ENCODE results near the gene PAXIP1. TPM values are rescaled to one million over a fixed set of nuclear protein-coding genes. Genes with fewer than 3 reads are reported as not detected.
"Not testable (repeated sequence)": the region's sequence is repeated elsewhere in the genome, so short reads cannot be mapped to it uniquely, and the experiment has no call there.

The PAXIP1 gene, protein sequence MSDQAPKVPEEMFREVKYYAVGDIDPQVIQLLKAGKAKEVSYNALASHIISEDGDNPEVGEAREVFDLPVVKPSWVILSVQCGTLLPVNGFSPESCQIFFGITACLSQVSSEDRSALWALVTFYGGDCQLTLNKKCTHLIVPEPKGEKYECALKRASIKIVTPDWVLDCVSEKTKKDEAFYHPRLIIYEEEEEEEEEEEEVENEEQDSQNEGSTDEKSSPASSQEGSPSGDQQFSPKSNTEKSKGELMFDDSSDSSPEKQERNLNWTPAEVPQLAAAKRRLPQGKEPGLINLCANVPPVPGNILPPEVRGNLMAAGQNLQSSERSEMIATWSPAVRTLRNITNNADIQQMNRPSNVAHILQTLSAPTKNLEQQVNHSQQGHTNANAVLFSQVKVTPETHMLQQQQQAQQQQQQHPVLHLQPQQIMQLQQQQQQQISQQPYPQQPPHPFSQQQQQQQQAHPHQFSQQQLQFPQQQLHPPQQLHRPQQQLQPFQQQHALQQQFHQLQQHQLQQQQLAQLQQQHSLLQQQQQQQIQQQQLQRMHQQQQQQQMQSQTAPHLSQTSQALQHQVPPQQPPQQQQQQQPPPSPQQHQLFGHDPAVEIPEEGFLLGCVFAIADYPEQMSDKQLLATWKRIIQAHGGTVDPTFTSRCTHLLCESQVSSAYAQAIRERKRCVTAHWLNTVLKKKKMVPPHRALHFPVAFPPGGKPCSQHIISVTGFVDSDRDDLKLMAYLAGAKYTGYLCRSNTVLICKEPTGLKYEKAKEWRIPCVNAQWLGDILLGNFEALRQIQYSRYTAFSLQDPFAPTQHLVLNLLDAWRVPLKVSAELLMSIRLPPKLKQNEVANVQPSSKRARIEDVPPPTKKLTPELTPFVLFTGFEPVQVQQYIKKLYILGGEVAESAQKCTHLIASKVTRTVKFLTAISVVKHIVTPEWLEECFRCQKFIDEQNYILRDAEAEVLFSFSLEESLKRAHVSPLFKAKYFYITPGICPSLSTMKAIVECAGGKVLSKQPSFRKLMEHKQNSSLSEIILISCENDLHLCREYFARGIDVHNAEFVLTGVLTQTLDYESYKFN
- 1 to 10 TPM; 4.8 to 5.2 TPM for polyA plus RNA-seq

DNA sequence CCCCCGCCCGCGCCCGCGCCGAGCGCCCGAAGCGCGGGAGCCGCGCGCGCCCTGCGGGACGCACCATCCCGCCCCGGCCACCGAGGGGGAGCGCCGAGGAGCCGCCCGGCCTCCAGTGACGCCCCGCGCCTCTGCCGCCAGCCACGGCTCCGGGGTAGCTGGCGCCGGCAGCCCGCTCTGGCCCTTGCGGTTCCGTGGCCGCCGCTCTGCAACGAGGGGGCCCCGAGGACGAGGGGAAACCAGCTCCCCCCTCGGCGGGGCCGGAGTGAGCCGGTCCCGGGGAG, at the start of gene PAXIP1:
TSS of gene PAXIP1 (minus strand) at position 33 of the 284 bp plus-strand sequence. CDS start 195 bp downstream, outside the sequence.
- 1% methylated on average over 16 to 44 of the region's 44 CpGs for WGBS, 2 donors
- Histone ChIP-seq H3K4me3 (ENCODE audit: low read depth in 1 of 2, low read length in 2 of 2) (peak within 1 kb of the TSS; percentile 97 to 99), H3K36me3 (ENCODE audit: control insufficient read depth in 2 of 2, insufficient read depth in 2 of 2, low read length in 1 of 2) (peaks cover 0 to 1% of the 10 kb centered on the region in 2 donors), H3K27me3 (ENCODE audit: control insufficient read depth in 1 of 2, insufficient read depth in 2 of 2, low read length in 2 of 2) (no peaks in the 10 kb centered on the region), H3K27ac (ENCODE audit: low read depth in 2 of 2, low read length in 1 of 2) (peak within 1 kb of the TSS; percentile 86 to 88), H3K9me3 (ENCODE audit: control insufficient read depth in 2 of 2, insufficient read depth in 1 of 2, low read depth in 1 of 2, low read length in 1 of 2) (no peaks in the 10 kb centered on the region), H3K4me1 (ENCODE audit: control insufficient read depth in 2 of 2, insufficient read depth in 2 of 2, low read length in 1 of 2) (peaks cover 0 to 2% of the 10 kb centered on the region in 2 donors)

DNA sequence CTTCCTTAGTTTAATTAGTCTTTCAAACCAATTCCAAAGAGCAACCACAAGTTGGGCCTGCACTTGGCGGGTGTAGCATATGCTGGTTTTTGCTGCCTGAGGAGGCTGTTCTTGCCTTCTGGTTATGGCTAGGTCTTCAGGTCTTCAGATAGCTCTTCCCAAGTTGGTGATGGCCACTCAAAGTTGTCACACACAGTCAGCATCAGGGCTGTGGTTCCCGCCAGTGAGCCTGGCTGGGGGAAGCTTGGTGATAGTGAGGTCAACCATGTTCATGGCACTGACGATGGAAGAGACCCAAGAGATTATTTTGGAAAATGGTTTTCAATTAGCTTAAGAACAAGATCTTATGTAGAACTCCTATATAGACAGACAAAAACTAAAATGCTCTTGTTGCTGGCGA, 48.4 kb upstream of the PAXIP1 start:
- no peaks in the 10 kb centered on the region for H3K9me3 ChIP-seq (ENCODE audit: control insufficient read depth in 2 of 2, insufficient read depth in 1 of 2, low read depth in 1 of 2, low read length in 1 of 2)
- WGBS, 2 donors = 88 to 89% methylated on average over 4 of the region's 4 CpGs
- H3K36me3 ChIP-seq (ENCODE audit: control insufficient read depth in 2 of 2, insufficient read depth in 2 of 2, low read length in 1 of 2) = no peaks in the 10 kb centered on the region
- no peak overlapping the region for H3K4me3 ChIP-seq (ENCODE audit: low read depth in 1 of 2, low read length in 2 of 2)
- no peaks in the 10 kb centered on the region for H3K4me1 ChIP-seq (ENCODE audit: control insufficient read depth in 2 of 2, insufficient read depth in 2 of 2, low read length in 1 of 2)
- H3K27me3 ChIP-seq (ENCODE audit: control insufficient read depth in 1 of 2, insufficient read depth in 2 of 2, low read length in 2 of 2) = no peaks in the 10 kb centered on the region
- no peak overlapping the region for H3K27ac ChIP-seq (ENCODE audit: low read depth in 2 of 2, low read length in 1 of 2)

DNA sequence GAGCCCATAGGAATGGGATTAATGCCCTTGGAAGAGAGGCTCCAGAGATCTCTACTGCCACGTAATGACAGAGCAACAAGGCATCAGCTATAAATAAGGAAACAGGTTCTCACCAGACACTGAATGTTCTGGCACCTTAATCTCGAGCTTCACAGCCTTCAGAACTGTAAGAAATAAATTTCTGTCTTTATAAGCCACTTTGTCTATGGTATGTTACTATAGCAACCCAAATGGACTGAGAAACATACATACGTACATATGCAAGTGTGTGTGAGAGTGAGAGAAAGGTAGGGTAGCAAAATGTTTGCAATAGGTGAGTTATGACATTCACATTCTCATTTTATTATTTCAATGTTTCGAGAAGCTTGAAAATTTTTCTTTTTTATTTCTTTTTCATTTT, 45.1 kb upstream of the PAXIP1 start:
- H3K27ac ChIP-seq (ENCODE audit: low read depth in 2 of 2, low read length in 1 of 2) = no peak overlapping the region
- 47 to 54% methylated on average over 4 of the region's 4 CpGs for WGBS, 2 donors
- H3K4me1 ChIP-seq (ENCODE audit: control insufficient read depth in 2 of 2, insufficient read depth in 2 of 2, low read length in 1 of 2) = no peaks in the 10 kb centered on the region
- H3K27me3 ChIP-seq (ENCODE audit: control insufficient read depth in 1 of 2, insufficient read depth in 2 of 2, low read length in 2 of 2) = no peaks in the 10 kb centered on the region
- no peaks in the 10 kb centered on the region for H3K36me3 ChIP-seq (ENCODE audit: control insufficient read depth in 2 of 2, insufficient read depth in 2 of 2, low read length in 1 of 2)
- H3K4me3 ChIP-seq (ENCODE audit: low read depth in 1 of 2, low read length in 2 of 2) = no peak overlapping the region
- H3K9me3 ChIP-seq (ENCODE audit: control insufficient read depth in 2 of 2, insufficient read depth in 1 of 2, low read depth in 1 of 2, low read length in 1 of 2) = no peaks in the 10 kb centered on the region

DNA sequence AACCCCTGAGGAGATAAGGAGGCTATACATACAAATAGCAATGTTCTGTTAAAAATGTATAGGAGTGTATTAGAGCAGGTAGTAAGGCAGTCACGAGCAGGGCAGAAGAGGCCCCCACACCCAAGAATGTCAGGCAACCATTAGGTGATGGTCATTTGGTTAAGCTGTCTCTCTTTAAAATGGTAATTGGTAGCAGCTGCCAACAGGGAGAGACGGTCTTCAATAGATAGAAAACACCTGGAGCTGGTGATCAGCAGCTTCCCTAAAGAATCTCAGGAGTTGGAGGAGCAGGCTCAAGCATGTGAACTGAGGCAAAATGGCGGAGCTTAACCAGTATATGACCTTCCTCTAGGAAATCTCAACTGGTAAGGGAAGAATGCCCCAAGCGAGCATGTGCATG, 40.8 kb upstream of the PAXIP1 start:
- no peaks in the 10 kb centered on the region for H3K4me1 ChIP-seq (ENCODE audit: control insufficient read depth in 2 of 2, insufficient read depth in 2 of 2, low read length in 1 of 2)
- WGBS, 2 donors = 47 to 51% methylated on average over 4 of the region's 4 CpGs
- no peak overlapping the region for H3K27ac ChIP-seq (ENCODE audit: low read depth in 2 of 2, low read length in 1 of 2)

DNA sequence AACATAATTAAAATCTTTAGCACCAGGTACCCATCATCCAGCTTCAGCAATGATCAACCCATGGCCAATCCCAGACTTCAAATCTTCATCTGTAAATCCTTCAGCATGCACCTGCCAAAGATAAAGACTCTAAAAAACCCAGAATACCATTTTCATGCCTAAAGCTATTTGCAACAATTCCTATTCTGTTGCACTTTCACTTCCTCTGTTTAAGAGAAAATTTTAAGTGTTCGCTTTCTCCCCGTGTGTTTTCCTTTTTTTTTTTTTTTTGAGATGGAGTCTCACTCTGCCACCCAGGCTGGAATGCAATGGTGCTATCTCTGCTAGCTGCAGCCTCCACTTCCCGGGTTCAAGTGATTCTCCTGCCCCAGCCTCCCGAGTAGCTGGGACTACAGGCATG, 35.4 kb upstream of the PAXIP1 start:
- Histone ChIP-seq H3K4me1 (ENCODE audit: control insufficient read depth in 2 of 2, insufficient read depth in 2 of 2, low read length in 1 of 2) (no peaks in the 10 kb centered on the region), H3K4me3 (ENCODE audit: low read depth in 1 of 2, low read length in 2 of 2) (no peak overlapping the region), H3K27me3 (ENCODE audit: control insufficient read depth in 1 of 2, insufficient read depth in 2 of 2, low read length in 2 of 2) (peaks cover 0 to 4% of the 10 kb centered on the region in 2 donors), H3K36me3 (ENCODE audit: control insufficient read depth in 2 of 2, insufficient read depth in 2 of 2, low read length in 1 of 2) (no peaks in the 10 kb centered on the region), H3K9me3 (ENCODE audit: control insufficient read depth in 2 of 2, insufficient read depth in 1 of 2, low read depth in 1 of 2, low read length in 1 of 2) (peaks cover 0 to 4% of the 10 kb centered on the region in 2 donors), H3K27ac (ENCODE audit: low read depth in 2 of 2, low read length in 1 of 2) (no peak overlapping the region)
- 78 to 86% methylated on average over 4 of the region's 4 CpGs for WGBS, 2 donors

More for the DNA sequence above, 40.8 kb upstream of the PAXIP1 start:
- H3K9me3 ChIP-seq (ENCODE audit: control insufficient read depth in 2 of 2, insufficient read depth in 1 of 2, low read depth in 1 of 2, low read length in 1 of 2) = peaks cover 0 to 4% of the 10 kb centered on the region in 2 donors
- no peak overlapping the region for H3K4me3 ChIP-seq (ENCODE audit: low read depth in 1 of 2, low read length in 2 of 2)
- H3K36me3 ChIP-seq (ENCODE audit: control insufficient read depth in 2 of 2, insufficient read depth in 2 of 2, low read length in 1 of 2) = no peaks in the 10 kb centered on the region
- peaks cover 0 to 4% of the 10 kb centered on the region in 2 donors for H3K27me3 ChIP-seq (ENCODE audit: control insufficient read depth in 1 of 2, insufficient read depth in 2 of 2, low read length in 2 of 2)

DNA sequence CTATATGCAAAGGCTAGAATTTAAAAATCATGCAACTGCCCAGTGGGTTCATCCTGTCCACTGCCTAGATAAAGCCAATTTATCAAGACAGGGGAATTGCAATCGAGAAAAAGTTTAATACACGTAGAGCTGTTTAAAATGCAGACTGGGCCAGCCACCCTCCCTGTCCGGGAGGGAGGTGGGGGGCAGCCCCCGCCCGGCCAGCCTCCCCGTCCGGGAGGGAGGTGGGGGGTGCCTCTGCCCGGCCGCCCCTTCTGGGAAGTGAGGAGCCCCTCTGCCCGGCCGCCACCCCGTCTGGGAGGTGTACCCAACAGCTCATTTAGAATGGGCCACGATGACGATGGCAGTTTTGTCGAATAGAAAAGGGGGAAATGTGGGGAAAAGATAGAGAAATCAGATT, 31.6 kb upstream of the PAXIP1 start:
- not testable (repeated sequence) for H3K4me1 ChIP-seq (ENCODE audit: control insufficient read depth in 2 of 2, insufficient read depth in 2 of 2, low read length in 1 of 2); H3K36me3 ChIP-seq (ENCODE audit: control insufficient read depth in 2 of 2, insufficient read depth in 2 of 2, low read length in 1 of 2); H3K4me3 ChIP-seq (ENCODE audit: low read depth in 1 of 2, low read length in 2 of 2); H3K9me3 ChIP-seq (ENCODE audit: control insufficient read depth in 2 of 2, insufficient read depth in 1 of 2, low read depth in 1 of 2, low read length in 1 of 2); H3K27ac ChIP-seq (ENCODE audit: low read depth in 2 of 2, low read length in 1 of 2); H3K27me3 ChIP-seq (ENCODE audit: control insufficient read depth in 1 of 2, insufficient read depth in 2 of 2, low read length in 2 of 2)
- WGBS, 2 donors = 86 to 89% methylated on average over 15 of the region's 15 CpGs

DNA sequence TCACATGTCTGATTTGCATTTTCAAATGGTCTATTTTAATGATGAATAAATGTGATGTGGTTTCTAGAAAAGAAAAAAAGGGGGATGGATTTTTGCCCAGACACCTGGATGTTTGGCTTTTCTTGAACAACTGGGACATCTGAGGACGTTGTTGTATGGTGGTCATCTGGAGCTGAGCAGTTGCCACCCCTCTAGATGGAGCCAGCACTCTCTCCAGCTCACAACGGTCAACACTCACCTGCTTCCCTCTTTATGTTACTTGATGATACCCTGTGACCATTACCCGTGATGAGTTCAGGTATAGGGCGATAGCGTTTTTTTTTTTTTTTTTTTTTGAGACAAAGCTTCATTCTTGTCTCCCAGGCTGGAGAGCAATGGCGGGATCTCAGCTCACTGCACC, 30.1 kb upstream of the PAXIP1 start:
- no peaks in the 10 kb centered on the region for H3K36me3 ChIP-seq (ENCODE audit: control insufficient read depth in 2 of 2, insufficient read depth in 2 of 2, low read length in 1 of 2)
- H3K9me3 ChIP-seq (ENCODE audit: control insufficient read depth in 2 of 2, insufficient read depth in 1 of 2, low read depth in 1 of 2, low read length in 1 of 2) = no peaks in the 10 kb centered on the region

DNA sequence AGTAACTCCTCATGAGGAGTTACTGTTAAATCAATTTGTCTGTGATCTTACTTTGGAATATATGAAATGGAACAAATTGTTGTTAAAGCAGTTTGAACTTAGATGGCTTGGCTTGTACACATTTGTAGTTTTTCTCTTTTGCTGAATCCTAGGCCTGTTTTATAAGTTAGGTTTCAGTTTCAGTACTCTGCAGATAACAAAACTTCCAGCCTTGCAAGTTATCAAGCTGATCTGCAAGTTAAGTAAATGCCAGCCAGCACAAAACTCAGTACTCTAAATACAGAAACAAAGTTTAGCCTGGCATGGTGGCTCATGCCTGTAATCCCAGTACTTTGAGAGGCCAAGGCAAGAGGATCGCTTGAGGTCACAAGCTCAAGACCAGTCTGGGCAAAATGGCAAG, 25.0 kb upstream of the PAXIP1 start:
- Histone ChIP-seq H3K27me3 (ENCODE audit: control insufficient read depth in 1 of 2, insufficient read depth in 2 of 2, low read length in 2 of 2) (no peaks in the 10 kb centered on the region), H3K4me1 (ENCODE audit: control insufficient read depth in 2 of 2, insufficient read depth in 2 of 2, low read length in 1 of 2) (no peaks in the 10 kb centered on the region), H3K36me3 (ENCODE audit: control insufficient read depth in 2 of 2, insufficient read depth in 2 of 2, low read length in 1 of 2) (no peaks in the 10 kb centered on the region), H3K27ac (ENCODE audit: low read depth in 2 of 2, low read length in 1 of 2) (no peak overlapping the region), H3K4me3 (ENCODE audit: low read depth in 1 of 2, low read length in 2 of 2) (no peak overlapping the region), H3K9me3 (ENCODE audit: control insufficient read depth in 2 of 2, insufficient read depth in 1 of 2, low read depth in 1 of 2, low read length in 1 of 2) (no peaks in the 10 kb centered on the region)
- 94% methylated on average over 1 of the region's 1 CpG for WGBS, 2 donors

More for the DNA sequence above, 30.1 kb upstream of the PAXIP1 start:
- Histone ChIP-seq H3K4me1 (ENCODE audit: control insufficient read depth in 2 of 2, insufficient read depth in 2 of 2, low read length in 1 of 2) (no peaks in the 10 kb centered on the region), H3K4me3 (ENCODE audit: low read depth in 1 of 2, low read length in 2 of 2) (no peak overlapping the region), H3K27ac (ENCODE audit: low read depth in 2 of 2, low read length in 1 of 2) (no peak overlapping the region), H3K27me3 (ENCODE audit: control insufficient read depth in 1 of 2, insufficient read depth in 2 of 2, low read length in 2 of 2) (no peaks in the 10 kb centered on the region)
- 66% methylated on average over 6 of the region's 6 CpGs for WGBS, 2 donors

DNA sequence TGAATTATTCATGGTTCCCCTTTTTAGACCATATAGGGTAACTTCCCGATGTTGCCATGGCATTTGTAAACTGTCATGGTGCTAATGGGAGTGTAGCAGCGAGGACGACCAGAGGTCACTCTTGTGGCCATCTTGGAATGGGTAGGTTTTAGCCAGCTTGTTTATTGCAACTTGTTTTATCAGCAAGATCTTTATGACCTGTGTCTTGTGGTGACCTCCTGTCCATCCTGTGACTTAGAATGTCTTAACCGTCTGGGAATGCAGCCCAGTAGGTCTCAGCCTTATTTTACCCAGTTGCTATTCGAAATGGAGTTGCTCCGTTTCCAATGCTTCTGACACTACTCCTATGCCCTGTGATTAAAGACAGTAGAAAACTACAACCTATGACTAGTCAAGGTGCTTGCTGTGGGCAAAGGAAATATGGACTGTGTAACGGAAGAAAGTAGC, 18.8 kb upstream of the PAXIP1 start:
- WGBS, 2 donors = 70 to 72% methylated on average over 7 of the region's 7 CpGs
- Histone ChIP-seq H3K4me3 (ENCODE audit: low read depth in 1 of 2, low read length in 2 of 2) (no peak overlapping the region), H3K27me3 (ENCODE audit: control insufficient read depth in 1 of 2, insufficient read depth in 2 of 2, low read length in 2 of 2) (no peaks in the 10 kb centered on the region), H3K4me1 (ENCODE audit: control insufficient read depth in 2 of 2, insufficient read depth in 2 of 2, low read length in 1 of 2) (no peaks in the 10 kb centered on the region), H3K36me3 (ENCODE audit: control insufficient read depth in 2 of 2, insufficient read depth in 2 of 2, low read length in 1 of 2) (no peaks in the 10 kb centered on the region), H3K27ac (ENCODE audit: low read depth in 2 of 2, low read length in 1 of 2) (no peak overlapping the region), H3K9me3 (ENCODE audit: control insufficient read depth in 2 of 2, insufficient read depth in 1 of 2, low read depth in 1 of 2, low read length in 1 of 2) (no peaks in the 10 kb centered on the region)

Data from esophagus (tissue), 2 donors.